HepG2 (cell line): ENCODE results near the gene TBC1D1. TPM values are rescaled to one million over a fixed set of nuclear protein-coding genes. Genes with fewer than 3 reads are reported as not detected.
A peak's percentile ranks its signal among the peaks of the same experiment; 100 is the strongest.

ENCODE experiments used
- ATF4 ChIP-seq, 2 experiments: fragments of 450-650 bp in 1 of 2; sonication (generic) in 1 of 2; formaldehyde crosslinking; IDR thresholded peaks; 2 replicates each; pipeline versions ENCODE4 v1.5.0 to v1.8.0; 2020 to 2022; ENCODE audit warnings: mild to moderate bottlenecking in 1 of 2, missing genetic modification reagents in 1 of 2
- CCAR2 ChIP-seq: fragments of 200-400 bp; formaldehyde crosslinking; optimal IDR thresholded peaks from 2 replicates; pipeline ENCODE3; 2018; ENCODE audit warnings: low read depth, mild to moderate bottlenecking, low read length, moderate library complexity
- GATAD1 ChIP-seq: IDR thresholded peaks from 2 replicates; pipeline ENCODE4 v1.6.1; 2016; ENCODE audit warnings: missing genetic modification reagents, missing compliant biosample characterization
- HOXD1 ChIP-seq: sonication (generic); formaldehyde crosslinking; IDR thresholded peaks from 2 replicates; pipeline ENCODE4 v1.5.0; 2020; ENCODE audit warnings: missing genetic modification reagents
- MEIS2 ChIP-seq: sonication (generic); formaldehyde crosslinking; IDR thresholded peaks from 2 replicates; pipeline ENCODE4 v1.9.0; 2021; ENCODE audit warnings: mild to moderate bottlenecking, missing genetic modification reagents
- PLSCR1 ChIP-seq: sonication (generic); formaldehyde crosslinking; IDR thresholded peaks from 2 replicates; pipeline ENCODE4 v1.5.0; 2020; ENCODE audit warnings: missing genetic modification reagents, mild to moderate bottlenecking, borderline replicate concordance
- SALL1 ChIP-seq: sonication (generic); formaldehyde crosslinking; IDR thresholded peaks from 2 replicates; pipeline ENCODE4 v1.8.0; 2022; ENCODE audit warnings: mild to moderate bottlenecking, missing genetic modification reagents
- SKIL ChIP-seq: sonication (generic); formaldehyde crosslinking; IDR thresholded peaks from 2 replicates; pipeline ENCODE4 v1.8.0; 2022; ENCODE audit warnings: missing genetic modification reagents, mild to moderate bottlenecking, moderate library complexity, borderline replicate concordance
- ZBTB40 ChIP-seq, 2 experiments: fragments of 450-650 bp in 1 of 2; sonication (generic) in 1 of 2; formaldehyde crosslinking in 1 of 2; IDR thresholded peaks; 2 replicates each; pipeline versions ENCODE4 v1.6.1 to v1.8.0; 2016 to 2022; ENCODE audit warnings: antibody characterized with exemption in 1 of 2, mild to moderate bottlenecking in 1 of 2, missing genetic modification reagents in 1 of 2
- ZFY ChIP-seq: sonication (generic); formaldehyde crosslinking; IDR thresholded peaks from 2 replicates; pipeline ENCODE4 v1.4.0; 2020; ENCODE audit warnings: missing genetic modification reagents
- ZNF326 ChIP-seq: sonication (generic); formaldehyde crosslinking; IDR thresholded peaks from 2 replicates; pipeline ENCODE4 v1.4.0; 2020; ENCODE audit warnings: missing genetic modification reagents, borderline replicate concordance
- ZNF580 ChIP-seq: IDR thresholded peaks from 2 replicates; pipeline ENCODE4 v1.6.1; 2016; ENCODE audit warnings: low read depth, borderline replicate concordance
- ZNF784 ChIP-seq: sonication (generic); formaldehyde crosslinking; IDR thresholded peaks from 2 replicates; pipeline ENCODE4 v1.5.1; 2020; ENCODE audit warnings: missing genetic modification reagents, mild to moderate bottlenecking, borderline replicate concordance
- polyA plus RNA-seq, 8 experiments: library from polyadenylated mRNA; depleted of rRNA in 3 of 8; stranded (reverse) in 7 of 8; unstranded in 1 of 8; fragments of >200 nt; fragmentation: Illumina TruSeq in 4 of 8; extraction: Trizol in 4 of 8; gene quantifications; 2 replicates each; pipeline versions ENCODE4 v1.2.1 to v1.2.3, GENCODE V29; 2011 to 2016; ENCODE audit warnings: low read depth in 4 of 8, missing spikeins in 1 of 8, mixed read lengths in 1 of 8; ENCODE audit not compliant: insufficient read depth in 1 of 8
- total RNA-seq, 5 experiments: library from RNA; depleted of rRNA; stranded (reverse); fragments of >200 nt; fragmentation: Illumina TruSeq; extraction: Trizol; gene quantifications; 2 replicates each; pipeline ENCODE4 v1.2.3, GENCODE V29; 2016; ENCODE audit warnings: low read depth in 1 of 5

TBC1D1 gene
- total and polyA plus RNA-seq, 2 of the 13 experiments (the other 11 are each of a cell fraction or from before 2014, with no cell fraction given) = 37.3 to 62.8 TPM

GRCh38 chr4:38071801-38072431 lies 181.0 kb downstream of the TBC1D1 start (continued):
- TF ChIP-seq ZBTB40 (IDR thresholded peaks at IDR 0.05) = no peak
- peak; percentile 49; the same call in 1 of the 2 replicates for TF ChIP-seq ZBTB40 (CRISPR knock-in tag; IDR thresholded peaks at IDR 0.05)
- peak; percentile 52; the same call in 1 of the 2 replicates for TF ChIP-seq ZNF784
- no peak for TF ChIP-seq ZNF580 (CRISPR knock-in tag)
- peak; percentile 71 for TF ChIP-seq ZFY
- 0 out of 2 replicates have a peak, but pooled peaks have one; percentile 62 for TF ChIP-seq SKIL (CRISPR knock-in tag)
- no peak for TF ChIP-seq GATAD1 (CRISPR knock-in tag)
- no peak for TF ChIP-seq ZNF326 (CRISPR knock-in tag)
- peak; percentile 44 for TF ChIP-seq CCAR2
- TF ChIP-seq ATF4 (CRISPR knock-in tag; IDR thresholded peaks at IDR 0.05) = peak in 1 of 2 experiments; percentile 88; a peak in 2 of 4 replicates
- no peak for TF ChIP-seq PLSCR1
- peak; percentile 87 for TF ChIP-seq SALL1 (CRISPR knock-in tag)
- peak; percentile 51; the same call in 1 of the 2 replicates for TF ChIP-seq MEIS2
- TF ChIP-seq HOXD1 = peak; percentile 61; the same call in 1 of the 2 replicates
